Measurements from ENCODE around the gene TMPRSS13. TPM values are rescaled to one million over a fixed set of nuclear protein-coding genes. Genes with fewer than 3 reads are reported as not detected.

Gene TMPRSS13
- total RNA-seq, 5 donors from 2014 or later (not counting 1 experiment from before 2014, with no cell fraction given), result 2.1 to 4.7 (median 3.7) TPM

DNA sequence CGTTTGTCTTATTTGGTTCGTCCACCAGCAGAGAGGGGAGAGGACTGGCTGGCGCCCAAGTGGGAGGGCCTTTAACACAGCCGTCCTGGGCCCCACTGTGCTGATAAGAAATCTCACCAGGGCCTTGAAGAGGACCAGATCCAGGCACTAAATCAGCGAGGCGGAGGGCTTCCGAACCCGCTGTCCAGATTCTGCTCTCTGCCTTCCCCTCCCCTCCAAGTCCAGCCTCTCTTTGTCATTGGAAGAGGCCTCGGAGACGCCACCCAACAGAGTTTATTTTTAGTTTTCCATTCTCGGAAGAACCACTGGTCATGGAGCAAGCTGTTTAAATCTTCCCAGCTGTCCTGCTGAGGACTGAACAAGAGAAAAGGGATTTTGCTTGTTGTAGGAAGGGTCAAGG is 43.4 kb downstream of the TMPRSS13 start:
- H3K4me3 ChIP-seq (ENCODE audit: control insufficient read depth in 1 of 2, extremely low read depth in 1 of 2, low read length in 1 of 2), result no peak overlapping the region
- H3K9me3 ChIP-seq, result no peaks in the 10 kb centered on the region
- CTCF ChIA-PET, result interaction anchor here in 1 of 2 donors (0.6 kb wide), 1 partner anchor 78 kb away, joined by 4 read pairs; no protein-coding TSS in a partner anchor
- DNase-seq (no peak), ATAC-seq (replicated peaks in 1 of 4) (no peak)
- Mint-ChIP-seq H3K4me1 (no peaks in the 10 kb centered on the region), H3K27me3 (peaks cover 8 to 13% of the 10 kb centered on the region in 2 donors), H3K36me3 (peaks cover 4% of the 10 kb centered on the region), H3K4me3 (no peak overlapping the region), H3K27ac (no peak overlapping the region), H3K9me3 (peaks cover 0 to 11% (median under 1%) of the 10 kb centered on the region in 3 donors)
- POLR2A ChIA-PET, result no interaction called here
- no peaks in the 10 kb centered on the region for H3K36me3 ChIP-seq (ENCODE audit: control insufficient read depth in 2 of 2, extremely low read depth in 1 of 2, insufficient read depth in 1 of 2, low read length in 1 of 2)
- no peak overlapping the region for H3K27ac ChIP-seq (ENCODE audit: low read length)
- H3K27me3 ChIP-seq (replicated peaks in 1 of 2; ENCODE audit: control insufficient read depth in 2 of 2, extremely low read depth in 1 of 2, insufficient read depth in 2 of 2, low read length in 1 of 2), result peaks cover 0 to 21% of the 10 kb centered on the region in 2 experiments
- 91% methylated on average over 8 of the region's 11 CpGs for WGBS (ENCODE audit: insufficient coverage)
- H3K4me1 ChIP-seq (ENCODE audit: control insufficient read depth in 1 of 2, extremely low read depth in 1 of 2, insufficient read depth in 2 of 2, low read length in 2 of 2), result no peaks in the 10 kb centered on the region

DNA sequence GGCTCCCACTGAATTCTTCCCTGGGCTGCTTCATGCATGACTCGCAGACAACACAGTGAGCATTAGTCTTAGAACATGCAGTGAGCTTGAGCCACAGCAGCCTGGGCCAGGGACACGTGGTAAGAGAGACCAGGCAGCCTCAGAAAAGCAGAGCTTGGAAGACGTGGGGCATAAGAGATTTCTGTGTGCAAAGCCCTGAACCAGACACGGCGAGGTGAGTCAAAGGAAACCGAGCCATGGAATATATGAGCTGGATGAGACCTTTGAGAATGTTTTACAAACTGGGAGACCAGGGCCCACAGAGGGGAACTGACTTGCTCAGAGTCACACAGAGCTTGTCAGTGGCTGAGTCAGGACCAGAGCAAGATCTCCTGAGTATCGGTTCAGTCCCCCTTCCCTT is 44.2 kb downstream of the TMPRSS13 start:
- DNase-seq (no peak), ATAC-seq (replicated peaks in 1 of 4) (no peak)
- no peaks in the 10 kb centered on the region for H3K4me1 ChIP-seq (ENCODE audit: control insufficient read depth in 1 of 2, extremely low read depth in 1 of 2, insufficient read depth in 2 of 2, low read length in 2 of 2)
- peaks cover 0 to 23% of the 10 kb centered on the region in 2 experiments for H3K27me3 ChIP-seq (replicated peaks in 1 of 2; ENCODE audit: control insufficient read depth in 2 of 2, extremely low read depth in 1 of 2, insufficient read depth in 2 of 2, low read length in 1 of 2)
- peaks cover 14 to 20% of the 10 kb centered on the region in 2 donors for H3K27me3 Mint-ChIP-seq
- H3K27ac ChIP-seq (ENCODE audit: low read length), result no peak overlapping the region
- ChIA-PET CTCF (interaction anchor here (0.6 to 1.4 kb wide), 2 partner anchors 62 to 79 kb away, joined by 3 to 4 read pairs; no protein-coding TSS in a partner anchor), POLR2A (no interaction called here)
- H3K9me3 Mint-ChIP-seq, result peaks cover 0 to 7% (median 0%) of the 10 kb centered on the region in 3 donors
- H3K4me1 Mint-ChIP-seq, result no peaks in the 10 kb centered on the region
- H3K36me3 ChIP-seq (ENCODE audit: control insufficient read depth in 2 of 2, extremely low read depth in 1 of 2, insufficient read depth in 1 of 2, low read length in 1 of 2), result no peaks in the 10 kb centered on the region
- no peak overlapping the region for H3K4me3 Mint-ChIP-seq
- H3K4me3 ChIP-seq (ENCODE audit: control insufficient read depth in 1 of 2, extremely low read depth in 1 of 2, low read length in 1 of 2), result no peak overlapping the region
- 48% methylated on average over 3 of the region's 7 CpGs for WGBS (ENCODE audit: insufficient coverage)
- no peak overlapping the region for H3K27ac Mint-ChIP-seq
- H3K36me3 Mint-ChIP-seq, result peaks cover 3% of the 10 kb centered on the region
- H3K9me3 ChIP-seq, result no peaks in the 10 kb centered on the region

DNA sequence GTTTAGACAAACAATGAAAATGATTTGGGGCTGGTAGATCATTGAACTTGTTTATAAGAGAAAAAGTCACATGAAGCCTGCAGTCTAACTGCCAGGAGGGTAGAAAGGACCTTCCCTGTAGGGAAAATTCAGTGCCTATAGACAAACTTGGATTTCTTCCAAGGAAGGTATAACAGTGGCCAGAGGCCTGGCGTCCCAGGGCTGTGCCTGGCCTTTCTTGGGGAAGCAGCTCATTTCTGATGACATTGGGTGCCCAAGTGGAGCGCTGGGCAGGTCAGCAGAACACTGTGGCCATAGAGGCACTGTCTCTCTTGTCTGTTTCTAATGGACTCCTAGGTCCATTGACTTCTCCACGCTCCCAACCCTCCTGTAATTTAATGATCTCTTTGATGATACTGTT is 46.1 kb downstream of the TMPRSS13 start:
- no peaks in the 10 kb centered on the region for H3K9me3 Mint-ChIP-seq
- H3K36me3 ChIP-seq (ENCODE audit: control insufficient read depth in 2 of 2, extremely low read depth in 1 of 2, insufficient read depth in 1 of 2, low read length in 1 of 2), result no peaks in the 10 kb centered on the region
- ATAC-seq (replicated peaks in 1 of 4), result no peak
- ChIA-PET POLR2A (no interaction called here), CTCF (no interaction called here)
- H3K27ac ChIP-seq (ENCODE audit: low read length), result no peak overlapping the region
- no peaks in the 10 kb centered on the region for H3K9me3 ChIP-seq
- no peak overlapping the region for H3K4me3 ChIP-seq (ENCODE audit: control insufficient read depth in 1 of 2, extremely low read depth in 1 of 2, low read length in 1 of 2)
- no peak overlapping the region for H3K27ac Mint-ChIP-seq
- H3K4me3 Mint-ChIP-seq, result no peak overlapping the region
- H3K36me3 Mint-ChIP-seq, result no peaks in the 10 kb centered on the region
- no peaks in the 10 kb centered on the region for H3K4me1 Mint-ChIP-seq
- H3K27me3 ChIP-seq (replicated peaks in 1 of 2; ENCODE audit: control insufficient read depth in 2 of 2, extremely low read depth in 1 of 2, insufficient read depth in 2 of 2, low read length in 1 of 2), result peaks cover 0 to 35% of the 10 kb centered on the region in 2 experiments
- peaks cover 26 to 34% of the 10 kb centered on the region in 2 donors for H3K27me3 Mint-ChIP-seq
- WGBS (ENCODE audit: insufficient coverage), result 78% methylated on average over 2 of the region's 3 CpGs
- DNase-seq, result no peak
- no peaks in the 10 kb centered on the region for H3K4me1 ChIP-seq (ENCODE audit: control insufficient read depth in 1 of 2, extremely low read depth in 1 of 2, insufficient read depth in 2 of 2, low read length in 2 of 2)

DNA sequence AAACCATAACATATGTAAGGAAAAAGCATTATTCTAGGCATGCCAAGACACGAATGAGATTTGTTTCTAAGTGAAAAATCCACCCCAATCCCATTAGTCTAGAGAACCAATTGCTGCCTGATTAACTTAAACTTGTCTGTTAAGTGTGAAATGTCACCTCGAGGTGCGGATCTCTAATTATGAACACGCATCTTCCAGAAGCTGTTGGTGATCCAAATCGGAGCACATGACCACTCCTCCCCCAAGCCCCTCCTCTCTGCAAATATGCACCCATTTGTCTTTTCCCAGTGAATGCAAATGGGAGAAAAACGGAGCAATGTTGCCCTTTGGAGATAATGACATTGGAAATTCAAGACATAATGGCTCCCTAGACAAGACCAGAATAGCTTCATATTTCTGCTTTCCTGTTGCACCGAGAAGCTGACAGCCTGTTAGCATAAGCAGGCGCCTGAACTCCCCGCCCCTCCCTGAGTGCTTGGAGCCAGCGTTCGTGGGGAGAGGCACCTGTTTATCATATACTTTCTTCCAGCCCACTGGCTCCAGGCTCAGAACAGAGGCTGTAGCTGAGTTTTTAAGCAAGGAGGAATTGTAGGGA is 46.8 kb downstream of the TMPRSS13 start:
- H3K4me3 ChIP-seq (ENCODE audit: control insufficient read depth in 1 of 2, extremely low read depth in 1 of 2, low read length in 1 of 2), result no peak overlapping the region
- H3K27me3 Mint-ChIP-seq, result peaks cover 29 to 37% of the 10 kb centered on the region in 2 donors
- no peak overlapping the region for H3K4me3 Mint-ChIP-seq
- POLR2A ChIA-PET, result no interaction called here
- H3K27ac Mint-ChIP-seq, result no peak overlapping the region
- WGBS (ENCODE audit: insufficient coverage), result 63% methylated on average over 4 of the region's 11 CpGs
- no peaks in the 10 kb centered on the region for H3K4me1 ChIP-seq (ENCODE audit: control insufficient read depth in 1 of 2, extremely low read depth in 1 of 2, insufficient read depth in 2 of 2, low read length in 2 of 2)
- DNase-seq (no peak), ATAC-seq (replicated peaks in 1 of 4) (no peak)
- no peaks in the 10 kb centered on the region for H3K9me3 Mint-ChIP-seq
- no peaks in the 10 kb centered on the region for H3K9me3 ChIP-seq
- CTCF ChIA-PET, result no interaction called here
- no peaks in the 10 kb centered on the region for H3K4me1 Mint-ChIP-seq
- no peak overlapping the region for H3K27ac ChIP-seq (ENCODE audit: low read length)
- H3K36me3 Mint-ChIP-seq, result no peaks in the 10 kb centered on the region
- no peaks in the 10 kb centered on the region for H3K36me3 ChIP-seq (ENCODE audit: control insufficient read depth in 2 of 2, extremely low read depth in 1 of 2, insufficient read depth in 1 of 2, low read length in 1 of 2)
- H3K27me3 ChIP-seq (replicated peaks in 1 of 2; ENCODE audit: control insufficient read depth in 2 of 2, extremely low read depth in 1 of 2, insufficient read depth in 2 of 2, low read length in 1 of 2), result peaks cover 0 to 34% of the 10 kb centered on the region in 2 experiments

DNA sequence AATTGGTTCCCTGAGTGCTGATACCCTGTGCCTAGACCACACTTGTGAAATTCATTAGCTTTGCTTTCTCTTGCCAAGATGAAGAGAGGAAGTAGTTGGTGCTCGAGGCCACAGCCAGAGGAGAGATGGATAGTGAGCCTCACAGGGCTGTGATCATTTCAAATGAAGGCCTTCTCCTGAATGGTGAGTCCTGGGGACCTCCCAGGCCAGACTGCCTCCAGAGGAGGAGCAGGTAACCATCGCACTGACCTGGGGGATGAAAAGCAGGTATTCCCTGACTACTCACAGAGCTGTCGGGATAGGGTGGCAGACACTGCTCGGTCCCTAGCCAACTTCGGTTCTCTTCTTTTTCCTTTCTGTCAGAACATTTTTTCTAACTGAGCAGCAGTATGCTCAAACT is 48.0 kb downstream of the TMPRSS13 start:
- no peaks in the 10 kb centered on the region for H3K36me3 ChIP-seq (ENCODE audit: control insufficient read depth in 2 of 2, extremely low read depth in 1 of 2, insufficient read depth in 1 of 2, low read length in 1 of 2)
- H3K27ac Mint-ChIP-seq, result no peak overlapping the region
- no peak overlapping the region for H3K4me3 Mint-ChIP-seq
- peaks cover 7 to 9% (median 8%) of the 10 kb centered on the region in 3 donors for H3K4me1 Mint-ChIP-seq
- H3K4me1 ChIP-seq (ENCODE audit: control insufficient read depth in 1 of 2, extremely low read depth in 1 of 2, insufficient read depth in 2 of 2, low read length in 2 of 2), result peaks cover under 1 to 8% of the 10 kb centered on the region in 2 experiments
- H3K9me3 Mint-ChIP-seq, result no peaks in the 10 kb centered on the region
- DNase-seq (no peak), ATAC-seq (replicated peaks in 1 of 4) (no peak)
- peaks cover 0 to 46% of the 10 kb centered on the region in 2 experiments for H3K27me3 ChIP-seq (replicated peaks in 1 of 2; ENCODE audit: control insufficient read depth in 2 of 2, extremely low read depth in 1 of 2, insufficient read depth in 2 of 2, low read length in 1 of 2)
- H3K36me3 Mint-ChIP-seq, result no peaks in the 10 kb centered on the region
- H3K4me3 ChIP-seq (ENCODE audit: control insufficient read depth in 1 of 2, extremely low read depth in 1 of 2, low read length in 1 of 2), result no peak overlapping the region
- ChIA-PET CTCF (no interaction called here), POLR2A (no interaction called here)
- no peak overlapping the region for H3K27ac ChIP-seq (ENCODE audit: low read length)
- no peaks in the 10 kb centered on the region for H3K9me3 ChIP-seq
- 96% methylated on average over 4 of the region's 5 CpGs for WGBS (ENCODE audit: insufficient coverage)
- H3K27me3 Mint-ChIP-seq, result peaks cover 37 to 46% of the 10 kb centered on the region in 2 donors

DNA sequence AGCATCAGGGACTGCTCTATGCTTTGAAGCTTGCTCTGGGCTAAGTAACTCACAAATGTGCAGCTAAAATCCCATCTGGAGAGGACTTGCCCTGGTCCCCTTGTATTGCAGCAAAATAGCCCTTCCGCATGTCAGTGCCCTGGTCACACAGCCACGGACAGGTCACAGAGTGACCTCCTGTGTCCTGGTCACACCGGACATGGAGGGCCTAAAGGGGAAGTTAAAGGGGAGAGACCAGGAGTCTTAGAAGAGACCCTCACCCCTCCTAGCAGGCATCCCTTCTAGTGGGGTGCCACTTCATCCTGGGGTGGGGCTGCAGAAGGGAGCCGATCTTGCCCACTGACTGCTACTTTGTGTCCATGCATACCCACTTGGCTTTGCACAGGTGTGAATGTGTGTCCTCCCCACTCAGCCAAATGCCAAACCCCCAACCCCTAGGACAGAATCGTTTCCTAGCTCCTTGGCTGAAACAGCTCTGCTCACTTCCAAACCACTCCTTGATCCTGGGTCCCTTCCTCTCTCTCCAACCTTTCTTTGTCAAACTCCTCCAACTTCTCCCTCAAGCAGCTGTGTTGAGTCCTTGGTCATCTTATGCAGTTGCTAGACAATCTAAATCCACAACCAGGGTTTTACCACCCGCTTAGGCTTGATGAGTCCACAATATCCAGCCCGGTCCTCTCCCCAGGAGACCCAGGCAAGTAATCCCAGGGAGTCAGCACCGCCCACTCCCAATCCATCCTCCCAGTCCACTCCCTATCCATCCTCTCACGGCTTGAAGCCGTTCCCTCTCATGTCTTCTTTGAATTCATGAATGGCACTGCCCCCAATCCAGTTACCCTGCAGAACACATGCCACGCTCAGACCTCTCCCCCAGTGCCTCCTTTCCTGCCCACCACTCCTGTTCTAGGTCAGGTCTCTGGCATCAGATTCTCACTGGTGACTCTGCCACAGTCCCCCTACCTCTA is 49.4 kb downstream of the TMPRSS13 start:
- H3K27me3 Mint-ChIP-seq, result peaks cover 51 to 60% of the 10 kb centered on the region in 2 donors
- DNase-seq, result no peak

More for the DNA sequence above, 49.4 kb downstream of the TMPRSS13 start:
- ChIA-PET CTCF (no interaction called here), POLR2A (no interaction called here)
- Mint-ChIP-seq H3K4me3 (no peak overlapping the region), H3K9me3 (no peaks in the 10 kb centered on the region), H3K4me1 (peaks cover 21 to 23% (median 22%) of the 10 kb centered on the region in 3 donors), H3K27ac (no peak overlapping the region), H3K36me3 (no peaks in the 10 kb centered on the region)
- peaks cover 8 to 22% of the 10 kb centered on the region in 2 experiments for H3K4me1 ChIP-seq (ENCODE audit: control insufficient read depth in 1 of 2, extremely low read depth in 1 of 2, insufficient read depth in 2 of 2, low read length in 2 of 2)
- 76% methylated on average over 9 of the region's 11 CpGs for WGBS (ENCODE audit: insufficient coverage)
- no peaks in the 10 kb centered on the region for H3K36me3 ChIP-seq (ENCODE audit: control insufficient read depth in 2 of 2, extremely low read depth in 1 of 2, insufficient read depth in 1 of 2, low read length in 1 of 2)
- H3K4me3 ChIP-seq (ENCODE audit: control insufficient read depth in 1 of 2, extremely low read depth in 1 of 2, low read length in 1 of 2), result no peak overlapping the region
- no peaks in the 10 kb centered on the region for H3K9me3 ChIP-seq
- H3K27ac ChIP-seq (ENCODE audit: low read length), result no peak overlapping the region
- H3K27me3 ChIP-seq (replicated peaks in 1 of 2; ENCODE audit: control insufficient read depth in 2 of 2, extremely low read depth in 1 of 2, insufficient read depth in 2 of 2, low read length in 1 of 2), result peaks cover 0 to 55% of the 10 kb centered on the region in 2 experiments
- ATAC-seq (replicated peaks in 1 of 4), result no peak
